ENCODE data around the gene IRS1.

The IRS1 gene

DNA sequence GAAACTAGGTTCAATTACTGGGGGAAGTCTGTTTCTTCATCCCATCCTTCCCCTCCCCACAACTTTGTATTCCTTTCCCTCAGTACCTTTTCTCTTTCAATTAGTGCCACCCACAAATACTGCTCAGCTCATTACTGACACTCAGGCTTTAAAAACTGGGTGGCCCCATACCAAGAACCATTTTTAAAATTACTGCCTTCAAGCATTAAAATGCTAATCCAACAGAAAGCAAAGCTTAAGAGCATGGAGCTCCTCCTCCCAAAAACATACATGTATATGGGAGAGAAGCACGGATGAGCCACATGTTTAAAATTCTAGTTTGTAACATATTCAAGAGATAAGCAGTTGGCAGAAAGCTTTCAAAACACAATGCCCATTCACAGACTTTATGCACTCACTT, 44.0 kb downstream of the IRS1 start:
- no peak for DNase-seq

DNA sequence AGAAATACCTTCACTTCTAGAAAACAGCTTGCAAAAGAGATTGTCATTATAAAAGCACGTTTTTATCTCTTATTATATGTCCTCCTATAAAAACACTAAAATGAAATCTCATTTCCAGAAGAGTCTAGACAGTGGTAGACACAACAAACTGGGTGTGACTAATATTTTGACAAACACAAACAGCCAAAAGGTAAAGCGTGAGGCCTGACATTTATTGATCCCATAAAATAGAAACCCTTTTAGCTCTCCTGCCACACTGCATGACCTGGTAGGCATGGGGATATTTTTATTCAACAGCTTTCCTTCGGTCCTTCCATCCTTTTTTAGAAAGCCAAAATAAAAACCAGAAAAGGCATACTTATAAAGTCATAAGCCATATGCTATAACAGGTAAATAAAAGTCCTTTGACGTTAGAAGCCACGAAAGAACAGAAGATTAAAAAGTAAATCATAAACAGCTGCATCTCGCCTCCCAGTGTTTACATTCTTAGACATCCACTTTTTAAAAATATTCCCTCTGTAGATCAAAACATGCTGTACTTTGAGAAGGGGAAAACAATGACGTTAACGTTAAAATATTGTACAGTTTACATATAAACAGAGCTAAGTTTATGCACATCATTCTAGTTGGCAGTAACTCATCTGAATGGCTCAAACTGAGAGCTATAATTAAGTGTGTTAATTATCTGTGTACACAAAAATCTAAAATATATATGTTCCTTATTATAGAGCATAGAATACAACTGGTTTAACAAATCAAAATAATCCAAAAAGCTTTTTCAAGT, 44.6 kb downstream of the IRS1 start:
- no peak for DNase-seq

DNA sequence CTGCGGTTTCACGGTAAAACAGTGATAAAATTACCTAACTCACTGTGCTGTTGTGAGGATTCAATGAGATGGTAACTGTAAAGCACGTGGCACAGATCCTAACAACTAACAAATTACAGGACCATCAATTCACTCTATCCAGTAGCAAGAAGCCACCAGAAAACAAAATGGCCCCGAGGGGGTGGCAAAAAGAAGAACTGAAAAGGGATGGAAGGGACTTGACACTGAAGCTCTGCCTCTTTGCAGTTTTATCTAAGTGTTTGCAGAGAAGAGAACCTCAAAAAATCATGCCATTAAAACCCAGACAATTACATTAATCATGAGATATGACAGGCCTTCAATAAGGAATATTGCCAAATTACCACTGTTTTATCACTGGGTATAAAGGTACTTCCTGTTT, 46.7 kb downstream of the IRS1 start:
- DNase-seq: no peak

DNA sequence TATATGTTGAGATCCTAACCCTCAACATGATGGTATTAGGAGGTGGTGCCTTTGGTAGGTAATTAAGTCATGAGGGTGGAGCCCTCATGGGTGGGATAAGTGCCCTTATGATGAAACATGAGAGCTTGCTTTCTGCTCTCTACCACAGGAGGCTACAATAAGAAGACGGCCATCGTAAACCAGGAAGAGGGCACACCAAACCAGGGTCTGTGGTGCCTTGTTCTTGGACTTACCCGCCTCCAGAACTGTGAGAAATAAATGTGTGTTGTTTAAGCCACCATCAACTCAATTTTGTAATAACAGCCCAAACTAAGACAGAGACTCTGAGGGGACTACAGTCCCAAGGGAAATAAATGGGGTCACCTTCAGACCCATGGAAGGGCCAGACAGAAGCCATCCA, 52.3 kb downstream of the IRS1 start:
- no peak for DNase-seq

DNA sequence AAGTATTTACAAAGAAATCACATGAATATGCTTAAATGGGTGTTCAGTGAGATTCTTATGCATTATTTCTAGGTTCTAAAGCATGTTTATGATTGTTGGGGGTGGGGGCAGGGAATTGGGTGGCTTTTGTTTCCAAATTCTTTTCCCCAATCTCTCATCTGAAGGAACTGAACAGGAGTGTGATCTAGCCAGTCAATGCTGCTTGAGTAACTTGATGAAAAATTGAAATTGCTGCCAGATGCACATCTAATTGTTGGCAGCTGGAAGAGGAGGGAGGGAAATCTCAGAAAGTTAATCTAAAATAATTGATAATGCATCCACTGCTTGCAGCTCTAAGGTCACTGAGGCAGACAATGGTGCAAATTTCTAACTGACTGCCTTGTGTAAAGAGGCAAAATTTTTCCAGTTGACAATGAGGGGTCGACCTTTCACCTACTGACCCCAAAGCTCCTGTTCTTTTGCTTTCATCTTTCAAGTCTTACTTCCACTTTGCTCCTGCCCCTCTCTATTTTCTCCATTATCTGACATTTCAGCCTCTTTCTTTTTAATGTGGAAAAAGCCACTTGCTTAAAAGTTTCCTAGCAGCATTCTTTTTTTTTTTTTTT, 53.3 kb downstream of the IRS1 start:
- no peak for DNase-seq

DNA sequence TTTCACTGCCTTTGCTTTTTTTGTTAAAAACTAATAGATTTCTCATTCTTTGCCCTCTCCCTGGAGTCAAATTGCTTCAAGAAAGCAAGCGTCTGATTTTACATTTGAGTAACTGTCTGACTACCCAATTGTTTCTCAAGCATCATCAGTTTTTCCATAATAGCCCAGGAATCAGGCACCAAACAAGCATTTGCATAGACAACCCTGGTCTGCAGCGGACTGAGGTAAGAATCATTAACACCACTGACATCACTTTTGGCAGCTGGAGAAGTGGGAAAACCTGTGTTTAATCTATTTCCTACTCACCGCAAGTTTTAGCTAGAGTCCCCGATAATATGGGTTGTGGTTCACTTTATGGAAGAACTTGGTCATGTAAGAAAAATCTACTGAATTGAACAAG, 55.7 kb downstream of the IRS1 start:
- DNase-seq: no peak

DNA sequence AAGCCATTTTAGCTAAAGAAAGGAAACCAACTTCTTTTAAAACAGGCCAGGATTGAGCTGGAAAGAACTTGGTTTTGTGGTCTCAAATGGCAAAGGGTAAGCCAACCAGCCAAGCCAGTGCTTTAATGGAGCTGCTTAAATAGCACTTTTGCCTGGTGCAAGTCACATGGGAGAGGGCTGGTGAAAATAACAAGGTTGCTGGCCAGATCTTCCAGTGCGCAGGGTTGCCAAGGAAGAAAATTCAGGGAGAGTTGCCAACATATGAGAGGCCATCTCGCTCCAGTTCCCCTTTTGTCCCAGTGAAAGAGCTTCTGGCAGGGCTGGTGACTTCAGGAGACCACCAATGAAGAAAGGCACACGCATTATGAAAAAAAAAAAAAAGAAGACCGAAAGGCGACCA, 57.3 kb downstream of the IRS1 start:
- DNase-seq: no peak

DNA sequence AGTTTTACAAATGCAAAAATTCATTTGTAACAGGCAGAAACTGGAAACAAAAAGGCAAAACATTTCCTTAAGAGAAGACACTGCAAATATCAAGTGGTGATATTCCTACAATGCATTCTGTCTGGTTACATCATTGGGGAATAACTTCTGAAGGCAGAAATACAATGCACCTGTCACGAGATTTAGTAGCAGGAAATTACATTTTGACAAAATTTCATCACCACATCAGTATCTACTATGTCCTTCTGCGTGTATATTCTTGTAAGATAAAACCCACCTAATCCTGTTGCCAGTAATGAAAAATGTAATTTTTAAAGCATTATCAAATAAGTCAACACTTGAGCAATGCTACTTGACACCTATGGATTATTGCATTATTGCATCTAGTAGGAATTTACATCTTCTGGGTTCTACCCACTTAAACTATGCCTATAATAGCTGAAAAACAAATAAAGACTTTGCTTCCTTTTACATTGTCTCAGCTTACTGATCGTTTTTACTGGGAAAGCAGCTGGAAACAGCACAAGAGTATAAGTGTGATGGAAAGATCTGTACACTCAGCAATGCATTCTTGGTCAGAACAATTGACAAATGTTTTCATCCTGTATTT, 59.5 kb downstream of the IRS1 start:
- DNase-seq: no peak

DNA sequence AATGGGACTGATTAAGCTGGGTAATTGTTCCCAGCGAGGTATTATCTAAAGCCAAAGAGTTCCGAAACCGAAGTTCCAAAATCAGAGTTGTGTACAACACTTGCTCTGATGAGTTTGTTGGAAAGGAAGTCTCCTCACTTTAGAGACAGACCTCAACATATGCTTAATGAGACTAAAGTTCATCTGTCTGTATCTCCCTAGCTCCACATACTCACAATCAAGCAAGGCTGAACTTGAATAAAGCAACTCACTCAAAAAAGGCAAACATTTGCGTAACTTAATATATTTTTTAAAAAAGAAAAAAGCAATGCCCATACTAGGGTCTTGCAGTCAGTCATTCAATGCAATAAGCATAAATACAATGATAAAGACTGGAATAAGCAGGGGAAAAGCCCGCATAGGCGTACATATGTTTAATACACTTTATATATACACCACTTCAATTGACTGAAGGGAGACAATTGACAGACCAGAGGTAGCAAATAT, 60.0 kb downstream of the IRS1 start:
- DNase-seq: no peak

DNA sequence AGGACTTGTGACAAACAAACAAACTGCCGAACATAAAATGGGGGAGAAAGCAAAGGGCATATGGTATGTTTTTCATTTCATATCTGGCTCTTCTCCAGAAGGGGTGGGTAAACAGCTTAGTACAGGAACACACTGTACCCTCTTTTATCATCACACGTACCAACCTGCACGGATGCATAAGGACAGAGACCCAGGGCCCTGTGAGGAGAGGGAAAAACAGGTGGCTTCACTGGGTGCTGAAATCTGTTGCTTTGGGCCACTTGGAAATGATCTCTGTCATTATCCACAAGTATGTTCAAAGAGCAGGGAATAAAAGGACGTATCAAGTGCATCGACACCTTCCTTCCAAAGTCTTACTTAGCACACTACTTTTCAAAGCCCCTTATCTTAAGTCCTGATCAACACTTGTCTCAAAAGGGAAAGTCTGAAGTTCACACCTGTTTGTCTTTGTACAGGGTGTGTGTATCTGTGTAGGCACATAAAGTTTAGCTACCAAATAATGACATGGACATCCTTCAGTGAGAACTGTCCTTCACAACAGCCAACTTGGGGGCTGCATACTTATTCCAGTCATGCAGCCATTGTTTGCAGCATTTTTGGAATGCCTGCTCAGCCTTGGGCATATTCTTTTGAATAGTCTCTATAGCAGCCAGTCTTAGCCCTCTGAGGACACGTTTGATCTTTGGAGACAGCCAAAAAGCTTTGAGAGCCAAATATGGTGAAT, 60.6 kb downstream of the IRS1 start:
- DNase-seq: peak; percentile 69

DNA sequence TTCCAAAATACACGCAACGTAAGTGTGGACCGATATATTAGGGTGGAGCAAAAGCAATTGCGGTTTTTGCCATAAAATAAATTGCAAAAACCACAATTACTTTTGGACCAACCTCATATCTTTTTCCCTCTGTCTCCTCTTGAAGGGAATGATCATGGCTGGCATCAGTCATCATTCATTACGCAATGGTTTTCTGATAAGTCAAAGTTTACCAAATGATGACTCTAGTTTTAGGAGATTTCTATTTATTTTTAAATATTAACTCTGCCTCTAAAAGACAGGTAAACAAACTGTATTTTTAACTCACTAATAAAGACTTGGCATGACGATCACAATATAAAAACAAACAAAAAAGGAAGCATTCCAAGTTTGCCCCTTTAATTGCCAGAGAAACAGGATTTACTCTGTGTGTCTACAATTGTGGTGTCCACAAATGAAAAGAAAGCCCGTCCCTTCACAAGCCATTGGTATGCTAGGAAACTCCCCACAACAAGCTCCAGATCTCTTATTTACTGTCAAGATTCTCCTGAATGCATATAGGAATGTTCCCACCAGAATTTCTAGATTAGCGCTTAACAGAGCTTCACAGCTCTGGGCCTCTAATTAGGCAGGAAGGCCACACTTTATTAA, 61.3 kb downstream of the IRS1 start:
- DNase-seq: no peak

DNA sequence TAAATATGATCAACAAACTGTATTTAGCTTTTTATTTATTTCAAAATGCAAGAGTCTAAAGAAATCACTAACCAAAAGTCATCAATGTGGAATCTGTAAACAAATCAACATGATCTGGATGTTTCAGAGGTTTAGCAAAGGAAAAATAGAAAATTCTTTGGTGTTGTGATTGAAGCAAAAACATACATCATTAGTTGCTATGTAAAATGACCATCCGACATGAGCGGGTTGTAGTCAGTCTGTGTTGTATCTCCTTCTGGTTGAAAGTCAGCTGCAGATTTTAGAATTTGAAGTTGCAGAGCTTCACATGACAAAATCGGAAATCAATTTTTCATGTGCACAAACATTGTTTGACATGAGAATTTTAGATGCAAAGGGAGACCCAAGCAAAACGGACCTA, 63.2 kb downstream of the IRS1 start:
- DNase-seq: no peak

DNA sequence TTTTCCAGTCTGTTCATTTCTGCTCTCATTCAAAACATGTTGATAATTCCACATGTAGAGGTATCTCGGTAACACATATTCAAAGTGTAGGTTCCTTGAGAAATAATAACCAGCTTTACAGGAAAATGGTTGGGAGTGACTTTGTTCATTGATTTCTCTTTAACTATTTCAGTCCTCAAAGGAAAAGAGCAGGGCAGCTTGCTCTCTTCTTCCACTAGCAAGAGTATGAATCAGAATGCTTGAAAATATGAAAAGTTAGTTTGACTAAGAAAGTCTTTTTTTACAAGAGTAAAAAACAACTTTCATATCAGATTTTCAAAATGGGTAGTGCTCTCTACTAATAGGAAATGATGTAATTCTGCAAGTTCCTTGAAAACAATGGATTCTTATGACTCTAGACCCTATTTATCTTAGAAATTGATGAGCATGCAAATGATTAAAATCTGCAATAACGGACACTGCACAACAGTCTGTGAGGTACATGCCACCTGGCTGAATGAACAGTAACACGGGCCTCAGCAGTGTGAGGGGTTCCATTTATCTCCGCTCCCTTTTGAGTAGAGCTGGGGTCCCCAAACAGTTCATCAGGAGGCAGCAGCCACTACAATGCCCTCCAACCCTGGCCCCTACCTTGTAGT, 65.6 kb downstream of the IRS1 start:
- DNase-seq: no peak

DNA sequence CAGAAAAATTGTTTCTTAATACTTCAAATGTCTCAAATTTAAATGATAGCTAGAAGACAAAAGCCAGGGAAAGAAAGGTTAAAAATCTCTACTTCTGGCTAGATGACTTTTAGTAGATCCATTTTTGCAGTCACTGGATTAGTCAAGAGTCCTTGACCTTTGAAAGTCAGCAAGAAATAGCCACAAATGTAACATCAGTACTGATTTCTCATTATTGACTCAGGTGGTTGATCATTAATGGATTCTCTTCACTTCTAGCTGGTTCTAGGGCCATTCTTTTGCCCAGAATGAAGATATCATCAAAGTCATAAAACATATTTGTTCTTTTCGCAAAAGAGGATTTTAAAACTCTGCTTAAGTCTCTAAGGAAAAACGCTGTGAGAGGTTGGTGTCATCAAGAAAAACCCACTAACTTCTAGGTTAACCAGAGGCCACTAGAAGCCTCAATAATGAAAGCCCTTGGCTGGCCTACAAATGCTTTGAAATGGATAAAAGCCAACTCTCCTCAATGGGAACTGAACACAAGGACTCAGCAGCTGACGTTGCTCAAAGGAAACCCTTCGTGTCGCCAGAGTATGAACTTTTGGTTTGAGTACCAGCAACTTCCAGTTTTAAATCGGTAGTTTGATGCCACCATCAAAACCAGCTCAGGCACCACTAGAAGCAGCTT, 66.3 kb downstream of the IRS1 start:
- DNase-seq: no peak

DNA sequence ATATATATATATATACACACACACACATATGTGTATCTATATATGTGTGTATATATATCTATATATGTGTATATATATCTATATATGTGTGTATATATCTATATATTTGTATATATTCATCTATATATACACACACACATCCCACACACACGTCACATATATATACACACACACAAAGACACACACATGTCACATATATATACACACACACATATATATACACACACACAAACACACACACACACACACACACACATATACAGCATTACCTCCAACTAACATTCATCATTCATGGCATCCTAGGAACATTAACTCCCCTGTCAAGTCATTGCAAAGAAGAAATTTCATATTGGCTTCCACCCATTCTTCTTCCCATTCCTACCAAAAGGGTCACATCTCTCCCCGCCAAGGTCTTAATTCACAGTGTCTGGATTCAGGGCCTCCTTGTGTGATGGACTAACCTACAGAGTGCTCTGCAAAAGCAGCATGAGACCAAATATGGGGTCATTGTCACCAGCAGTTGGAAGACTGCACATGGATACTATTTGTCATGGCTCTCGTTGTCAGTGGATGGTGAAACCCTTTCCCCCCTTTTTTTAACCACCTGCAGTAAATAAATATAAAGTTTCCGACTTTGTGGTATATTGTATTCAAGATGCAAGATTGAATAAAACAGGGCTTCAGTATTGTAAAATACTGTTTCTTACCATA, 67.0 kb downstream of the IRS1 start:
- no peak for DNase-seq

DNA sequence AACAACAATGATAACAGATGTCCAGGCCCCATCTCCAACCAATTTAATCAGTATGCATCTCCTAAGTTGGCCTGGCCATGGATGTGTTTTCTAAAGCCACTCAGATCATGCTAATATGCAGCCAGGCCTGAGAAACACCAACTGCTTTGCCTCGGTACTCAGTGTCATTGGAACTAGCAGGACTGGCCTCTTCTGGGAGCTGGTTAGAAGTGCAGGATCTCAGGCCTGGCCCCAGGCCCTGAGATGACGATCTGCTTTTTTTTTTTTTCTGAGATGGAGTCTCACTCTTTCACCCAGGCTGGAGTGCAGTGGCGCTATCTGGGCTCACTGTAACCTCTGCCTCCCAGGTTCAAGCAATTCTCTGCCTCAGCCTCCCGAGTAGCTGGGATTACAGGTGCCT, 69.1 kb downstream of the IRS1 start:
- DNase-seq: no peak

DNA sequence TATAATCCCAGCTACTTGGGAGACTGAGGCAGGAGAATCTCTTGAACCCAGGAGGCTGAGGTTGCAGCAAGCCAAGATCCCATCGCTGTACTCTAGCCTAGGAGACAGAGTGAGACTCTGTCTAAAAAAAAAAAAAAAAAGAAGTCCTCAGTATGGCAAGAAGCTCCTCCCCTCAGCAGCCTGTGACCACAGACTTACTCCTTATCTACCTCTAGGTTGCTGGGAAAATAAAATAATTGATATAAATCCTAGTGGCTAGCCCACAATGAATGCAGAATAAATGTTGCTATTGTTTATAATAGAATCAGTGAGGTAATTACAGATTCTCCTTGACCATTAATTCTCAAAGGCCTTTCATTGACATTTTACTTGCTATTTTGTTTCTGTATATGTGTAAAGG, 70.6 kb downstream of the IRS1 start:
- no peak for DNase-seq

DNA sequence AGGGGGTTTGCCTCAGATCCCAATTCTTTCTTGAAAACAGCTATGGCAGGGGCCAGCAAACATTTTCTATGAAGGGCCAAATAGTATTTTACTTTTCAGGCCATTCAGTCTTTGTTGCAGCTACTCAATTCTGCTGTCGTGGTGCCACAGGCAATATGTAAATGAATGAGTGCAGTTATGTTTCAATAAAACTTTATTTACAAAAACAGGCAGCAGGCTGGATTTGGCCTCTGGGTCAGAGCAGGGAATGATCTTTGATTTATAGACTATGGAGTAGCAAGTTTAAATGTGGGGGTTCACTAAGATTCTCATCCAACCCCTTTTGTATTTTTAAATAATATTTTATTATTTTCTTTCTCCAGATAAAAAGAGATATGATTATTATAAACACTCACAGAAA, 72.4 kb downstream of the IRS1 start:
- no peak for DNase-seq

DNA sequence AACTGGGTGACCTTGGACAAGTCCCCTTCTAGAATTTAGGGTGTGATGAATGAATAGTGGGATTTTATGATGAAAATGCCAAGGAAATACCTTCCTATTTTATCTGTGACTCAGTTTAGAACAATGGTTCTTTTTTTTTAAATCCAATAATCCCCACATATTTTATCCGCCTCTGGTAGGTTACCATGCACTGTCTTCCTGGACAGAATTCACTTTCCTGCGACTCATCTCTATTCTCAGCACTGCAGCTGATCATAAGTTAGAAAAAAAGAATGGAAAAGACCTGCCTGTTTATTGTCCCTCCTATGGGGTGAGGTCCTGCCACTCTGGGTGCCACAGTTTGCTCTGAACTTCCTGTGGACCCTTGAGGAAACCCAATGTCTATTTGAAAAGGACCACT, 73.1 kb downstream of the IRS1 start:
- DNase-seq: no peak

DNA sequence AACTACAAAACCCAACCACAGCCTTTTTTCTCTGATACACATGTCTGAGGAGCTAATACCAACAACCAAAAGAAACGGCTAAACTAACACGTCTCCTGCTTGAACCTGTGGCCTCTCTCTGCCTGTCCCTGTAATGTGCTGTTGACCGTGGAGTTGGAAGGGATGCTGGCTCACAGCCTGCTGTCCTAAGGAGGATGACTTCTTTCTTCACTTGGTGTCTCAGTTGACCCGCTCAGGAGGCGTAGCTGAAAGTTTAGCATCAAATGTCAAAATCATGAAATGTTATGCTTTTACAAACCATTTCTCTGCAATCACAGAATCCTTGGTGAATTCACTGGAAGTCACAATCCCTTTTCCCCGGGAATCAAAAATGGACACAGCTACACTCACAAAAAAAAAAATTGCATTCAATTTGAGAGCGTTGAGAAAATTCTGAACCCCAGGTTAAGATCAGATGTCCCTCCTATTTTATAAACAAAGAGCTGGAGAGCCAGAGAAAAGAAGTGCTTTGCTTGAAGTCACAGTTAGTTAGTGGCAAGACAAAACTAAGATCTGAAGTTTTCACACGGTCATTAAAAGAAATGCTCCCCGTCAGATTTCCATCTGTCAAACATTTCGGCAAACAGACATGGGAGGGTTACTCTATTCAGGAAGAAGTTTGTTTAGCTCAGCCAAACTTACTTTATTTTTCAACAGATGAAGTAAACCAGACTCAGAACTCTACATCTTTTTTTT, 74.3 kb downstream of the IRS1 start:
- DNase-seq: no peak

DNA sequence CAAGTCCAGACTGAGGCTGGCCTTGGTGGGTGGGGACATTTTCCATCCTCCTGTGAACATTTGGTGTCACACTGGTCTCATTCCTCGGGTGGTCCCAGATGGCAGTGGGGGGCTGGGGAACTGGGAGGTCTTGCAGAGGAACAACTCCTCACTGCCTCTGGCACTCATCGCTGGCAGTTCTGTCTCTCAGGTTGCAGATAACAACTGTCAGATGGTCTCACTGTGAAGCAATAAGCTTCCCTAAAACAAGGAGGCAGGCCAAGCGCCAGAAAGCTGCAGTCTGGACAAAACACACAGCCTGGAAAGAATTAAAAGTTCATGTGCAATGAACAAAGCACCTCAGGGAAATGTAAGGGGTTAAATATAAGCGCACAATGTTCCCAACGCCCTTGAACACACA, 78.1 kb downstream of the IRS1 start:
- DNase-seq: peak; percentile 77

All from NCI-H1694 (cell line).